Skeletal muscle tissue (tissue), 4 donors: ENCODE data around the gene LONRF2. TPM values are rescaled to one million over a fixed set of nuclear protein-coding genes. Genes with fewer than 3 reads are reported as not detected.

Experiments
- H3K27ac ChIP-seq: one replicate; pipeline ENCODE4 v1.7.0; 2013; ENCODE audit warnings: mild to moderate bottlenecking, low read depth, low read length, inconsistent platforms
- H3K27me3 ChIP-seq, 3 donors: one replicate each; pipeline ENCODE4 v1.7.0; 2013; ENCODE audit warnings: low read length in 3 of 3; ENCODE audit not compliant: control insufficient read depth in 3 of 3, insufficient read depth in 3 of 3
- H3K36me3 ChIP-seq, 3 donors: one replicate each; pipeline ENCODE4 v1.7.0; 2013; ENCODE audit warnings: low read length in 3 of 3; ENCODE audit not compliant: control insufficient read depth in 3 of 3, insufficient read depth in 3 of 3
- H3K4me1 ChIP-seq, 3 donors: one replicate each; pipeline ENCODE4 v1.7.0; 2013; ENCODE audit warnings: low read length in 3 of 3, mild to moderate bottlenecking in 3 of 3; ENCODE audit not compliant: control insufficient read depth in 3 of 3, insufficient read depth in 3 of 3
- H3K4me3 ChIP-seq, 3 donors: one replicate each; pipeline ENCODE4 v1.7.0; 2013; ENCODE audit warnings: low read length in 3 of 3
- H3K9ac ChIP-seq, 3 donors: one replicate each; pipeline ENCODE4 v1.7.0; 2013; ENCODE audit warnings: low read length in 3 of 3, mild to moderate bottlenecking in 3 of 3, moderate library complexity in 2 of 3, low read depth in 1 of 3
- H3K9me3 ChIP-seq, 3 donors: one replicate each; pipeline ENCODE4 v1.7.0; 2013; ENCODE audit warnings: low read length in 3 of 3; ENCODE audit not compliant: control insufficient read depth in 3 of 3
- total RNA-seq: library from RNA; depleted of rRNA; stranded (reverse); fragments of >200 nt; gene quantifications from one replicate; pipeline ENCODE4 v1.2.3, GENCODE V29; 2014
- donor health status: Osteomylitis.

Gene LONRF2
- total RNA-seq, 1 donor from 2014 or later = 1.0 TPM

- no peak overlapping the region for H3K27ac ChIP-seq
- peaks cover 0 to 3% (median 0%) of the 10 kb centered on the region in 3 donors for H3K4me1 ChIP-seq
- H3K36me3 ChIP-seq = peaks cover 0 to 8% (median 0%) of the 10 kb centered on the region in 3 donors
- H3K9me3 ChIP-seq = no peaks in the 10 kb centered on the region
- no peak overlapping the region for H3K4me3 ChIP-seq
- no peak overlapping the region for H3K9ac ChIP-seq
- no peaks in the 10 kb centered on the region for H3K27me3 ChIP-seq
These were observed 44.6 kb downstream of the LONRF2 start for GRCh38 chr2:100277540-100278207.

GRCh38 chr2:100276716-100277115 is 45.6 kb downstream of the LONRF2 start:
- no peak overlapping the region for H3K4me3 ChIP-seq
- no peak overlapping the region for H3K27ac ChIP-seq
- no peaks in the 10 kb centered on the region for H3K27me3 ChIP-seq
- H3K36me3 ChIP-seq = peaks cover 0 to 8% (median 0%) of the 10 kb centered on the region in 3 donors
- H3K9ac ChIP-seq = no peak overlapping the region
- peaks cover 0 to 3% (median 0%) of the 10 kb centered on the region in 3 donors for H3K4me1 ChIP-seq
- H3K9me3 ChIP-seq = no peaks in the 10 kb centered on the region

GRCh38 chr2:100275200-100275589 is 47.1 kb downstream of the LONRF2 start:
- Histone ChIP-seq H3K27ac (no peak overlapping the region), H3K9me3 (no peaks in the 10 kb centered on the region), H3K27me3 (no peaks in the 10 kb centered on the region), H3K4me1 (peaks cover 0 to 3% (median 0%) of the 10 kb centered on the region in 3 donors), H3K9ac (no peak overlapping the region), H3K36me3 (peaks cover 0 to 11% (median 0%) of the 10 kb centered on the region in 3 donors), H3K4me3 (no peak overlapping the region)

GRCh38 chr2:100274566-100275199 is 47.6 kb downstream of the LONRF2 start:
- Histone ChIP-seq H3K36me3 (peaks cover 0 to 11% (median 0%) of the 10 kb centered on the region in 3 donors), H3K27me3 (no peaks in the 10 kb centered on the region), H3K4me1 (peaks cover 0 to 3% (median 0%) of the 10 kb centered on the region in 3 donors), H3K9me3 (no peaks in the 10 kb centered on the region), H3K4me3 (no peak overlapping the region), H3K9ac (no peak overlapping the region), H3K27ac (no peak overlapping the region)

GRCh38 chr2:100274076-100274475 is 48.2 kb downstream of the LONRF2 start:
- Histone ChIP-seq H3K9me3 (no peaks in the 10 kb centered on the region), H3K4me1 (peaks cover 0 to 3% (median 0%) of the 10 kb centered on the region in 3 donors), H3K27me3 (no peaks in the 10 kb centered on the region), H3K4me3 (no peak overlapping the region), H3K27ac (no peak overlapping the region), H3K36me3 (peaks cover 0 to 11% (median 0%) of the 10 kb centered on the region in 3 donors), H3K9ac (no peak overlapping the region)

- peak overlapping the region; percentile 4 for H3K27ac ChIP-seq
- H3K27me3 ChIP-seq = no peaks in the 10 kb centered on the region
- H3K36me3 ChIP-seq = peaks cover 0 to 11% (median 0%) of the 10 kb centered on the region in 3 donors
- H3K9me3 ChIP-seq = no peaks in the 10 kb centered on the region
- no peak overlapping the region for H3K4me3 ChIP-seq
- H3K4me1 ChIP-seq = peaks cover 0 to 3% (median 0%) of the 10 kb centered on the region in 3 donors
- H3K9ac ChIP-seq = no peak overlapping the region
These were observed 48.9 kb downstream of the LONRF2 start for GRCh38 chr2:100273387-100273786.

GRCh38 chr2:100272841-100273329 is 49.4 kb downstream of the LONRF2 start:
- no peak overlapping the region for H3K4me3 ChIP-seq
- peak overlapping the region; percentile 4 for H3K27ac ChIP-seq
- H3K36me3 ChIP-seq = peaks cover 0 to 11% (median 0%) of the 10 kb centered on the region in 3 donors
- peaks cover 0 to 3% (median 0%) of the 10 kb centered on the region in 3 donors for H3K4me1 ChIP-seq
- no peaks in the 10 kb centered on the region for H3K9me3 ChIP-seq
- no peaks in the 10 kb centered on the region for H3K27me3 ChIP-seq
- no peak overlapping the region for H3K9ac ChIP-seq

GRCh38 chr2:100271210-100271609 is 51.1 kb downstream of the LONRF2 start:
- peaks cover 0 to 3% (median 0%) of the 10 kb centered on the region in 3 donors for H3K4me1 ChIP-seq
- H3K4me3 ChIP-seq = no peak overlapping the region
- H3K27ac ChIP-seq = no peak overlapping the region
- H3K9me3 ChIP-seq = no peaks in the 10 kb centered on the region
- no peaks in the 10 kb centered on the region for H3K27me3 ChIP-seq
- H3K36me3 ChIP-seq = peaks cover 0 to 11% (median 0%) of the 10 kb centered on the region in 3 donors
- H3K9ac ChIP-seq = no peak overlapping the region

- no peak overlapping the region for H3K27ac ChIP-seq
- H3K9me3 ChIP-seq = no peaks in the 10 kb centered on the region
- H3K4me3 ChIP-seq = no peak overlapping the region
- peaks cover 0 to 11% (median 0%) of the 10 kb centered on the region in 3 donors for H3K36me3 ChIP-seq
- H3K27me3 ChIP-seq = no peaks in the 10 kb centered on the region
- H3K9ac ChIP-seq = no peak overlapping the region
- H3K4me1 ChIP-seq = peaks cover 0 to 3% (median 0%) of the 10 kb centered on the region in 3 donors
These were observed 51.7 kb downstream of the LONRF2 start for GRCh38 chr2:100270381-100271146.
